Anterior cingulate cortex (tissue), 58 donors: ENCODE data around the gene INPP1.
"Not testable (repeated sequence)": the region's sequence is repeated elsewhere in the genome, so short reads cannot be mapped to it uniquely, and the experiment has no call there.

ENCODE experiments used
- DNase-seq, 58 donors: peaks; one replicate each; lab custom pipeline; 2025; lab: John Stamatoyannopoulos, UW

The INPP1 gene, protein sequence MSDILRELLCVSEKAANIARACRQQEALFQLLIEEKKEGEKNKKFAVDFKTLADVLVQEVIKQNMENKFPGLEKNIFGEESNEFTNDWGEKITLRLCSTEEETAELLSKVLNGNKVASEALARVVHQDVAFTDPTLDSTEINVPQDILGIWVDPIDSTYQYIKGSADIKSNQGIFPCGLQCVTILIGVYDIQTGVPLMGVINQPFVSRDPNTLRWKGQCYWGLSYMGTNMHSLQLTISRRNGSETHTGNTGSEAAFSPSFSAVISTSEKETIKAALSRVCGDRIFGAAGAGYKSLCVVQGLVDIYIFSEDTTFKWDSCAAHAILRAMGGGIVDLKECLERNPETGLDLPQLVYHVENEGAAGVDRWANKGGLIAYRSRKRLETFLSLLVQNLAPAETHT

DNA sequence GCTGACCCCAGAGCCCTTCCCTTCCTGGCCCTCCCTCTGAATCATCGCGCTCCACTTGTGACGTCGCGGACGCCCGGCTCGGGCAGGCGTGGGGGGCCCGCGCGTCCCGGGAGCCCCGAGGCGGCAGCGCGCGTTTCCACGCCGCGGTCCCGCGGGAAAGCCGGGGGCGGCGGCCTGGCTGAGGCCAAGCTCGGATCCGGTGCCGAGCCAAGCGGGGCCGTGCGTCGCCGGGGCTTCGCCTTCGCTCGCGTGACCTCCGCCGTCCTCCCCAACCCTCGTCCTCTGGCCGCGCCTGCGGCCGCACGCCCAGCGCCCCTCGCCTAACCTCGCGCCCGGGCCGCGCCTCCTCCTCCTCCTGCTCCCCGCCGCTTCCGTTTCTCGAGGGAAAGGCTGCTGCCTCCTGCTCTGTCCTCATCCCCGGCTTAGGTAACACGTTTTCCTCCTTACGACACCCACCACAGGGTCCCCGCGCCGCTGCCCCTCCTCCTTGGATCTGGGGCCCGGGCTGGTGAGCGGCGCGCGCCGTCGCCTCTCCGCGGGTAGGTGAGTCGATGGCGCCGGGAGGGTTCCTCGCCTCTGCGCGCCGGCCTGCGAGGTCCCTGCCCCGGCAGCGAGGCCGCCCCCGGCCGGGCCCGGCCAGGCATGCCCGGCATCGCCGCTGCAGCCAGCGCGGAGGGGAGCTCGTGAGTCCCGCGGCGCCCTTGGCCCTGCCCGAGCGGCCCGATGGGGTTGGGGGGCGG, at the start of gene INPP1:
TSS of gene INPP1 (plus strand) at position 54 of the 740 bp plus-strand sequence. CDS start 16,514 bp downstream, outside the sequence.
- DNase-seq = peak in 43 of 58 donors; percentile 28 to 80 (median 62)

DNA sequence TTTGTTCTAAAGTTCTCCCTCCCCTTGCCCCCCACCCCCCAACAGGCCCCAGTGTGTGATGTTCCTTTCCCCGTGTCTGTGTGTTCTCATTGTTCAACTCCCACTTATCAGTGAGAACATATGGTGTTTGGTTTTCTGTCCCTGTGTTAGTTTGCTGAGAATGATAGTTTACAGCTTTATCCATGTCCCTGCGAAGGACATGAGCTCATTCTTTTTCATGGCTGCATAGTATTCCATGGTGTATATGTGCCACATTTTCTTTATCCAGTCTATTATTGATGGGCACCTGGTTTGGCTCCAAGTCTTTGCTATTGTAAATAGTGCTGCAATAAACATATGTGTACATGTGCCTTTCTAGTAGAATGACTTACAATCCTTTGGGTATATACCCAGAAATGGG, 45.5 kb upstream of the INPP1 start:
- not testable (repeated sequence) for DNase-seq

DNA sequence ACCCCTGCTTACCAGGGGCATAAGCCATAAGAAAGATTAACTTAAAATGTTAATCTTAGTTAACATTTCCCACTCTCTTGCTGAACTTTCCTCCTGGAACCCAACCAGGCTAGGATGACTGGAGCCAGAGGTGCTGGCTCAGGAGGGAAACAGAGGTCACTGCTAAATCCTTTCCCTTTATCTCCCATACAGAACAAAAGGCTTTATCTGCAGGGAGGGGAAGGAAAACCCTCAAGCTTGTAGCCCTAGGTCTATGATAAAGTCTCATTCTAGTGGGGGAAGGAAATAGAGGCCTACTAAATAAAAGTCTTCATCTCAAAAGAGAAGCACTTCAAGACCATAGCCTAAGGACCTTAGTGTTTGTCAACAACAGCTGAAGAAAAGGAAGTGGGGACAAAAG, 42.4 kb upstream of the INPP1 start:
- DNase-seq = no peak

DNA sequence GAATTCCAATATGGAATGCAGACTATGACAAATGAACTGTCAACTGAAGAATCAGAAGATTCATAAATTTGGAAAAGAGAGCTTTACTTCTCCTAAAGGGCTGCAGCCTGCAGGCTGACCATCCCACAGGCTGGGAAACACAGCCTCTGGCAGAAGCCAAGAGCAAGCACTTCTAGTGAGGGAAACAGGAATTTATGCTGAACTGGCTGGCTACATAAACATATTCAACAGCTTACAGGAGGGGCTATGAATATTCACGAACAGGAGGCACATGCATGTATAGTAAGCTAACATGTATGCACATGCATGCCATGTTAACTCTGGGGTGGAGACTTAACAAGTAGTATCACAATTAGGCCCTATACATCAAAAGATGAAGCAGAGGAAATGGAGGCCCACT, 41.3 kb upstream of the INPP1 start:
- no peak for DNase-seq

DNA sequence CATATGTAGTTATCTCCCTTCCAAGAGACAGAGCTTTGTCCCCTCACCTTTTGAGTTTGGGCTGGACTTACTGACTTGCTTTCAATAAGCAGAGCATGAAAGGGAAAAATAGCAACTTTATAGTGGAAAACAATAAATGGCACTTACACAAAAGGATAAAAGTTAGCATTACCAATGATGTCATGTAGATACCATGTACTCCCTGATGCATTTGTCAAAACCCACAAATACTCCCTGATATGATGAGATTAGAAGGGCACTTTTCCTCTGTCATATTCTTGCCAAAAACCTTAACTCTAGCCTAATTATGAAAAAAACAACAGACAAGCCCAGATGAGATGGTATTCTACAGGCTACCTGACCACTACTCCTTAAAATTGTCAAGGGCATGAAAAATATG, 39.7 kb upstream of the INPP1 start:
- DNase-seq = no peak

DNA sequence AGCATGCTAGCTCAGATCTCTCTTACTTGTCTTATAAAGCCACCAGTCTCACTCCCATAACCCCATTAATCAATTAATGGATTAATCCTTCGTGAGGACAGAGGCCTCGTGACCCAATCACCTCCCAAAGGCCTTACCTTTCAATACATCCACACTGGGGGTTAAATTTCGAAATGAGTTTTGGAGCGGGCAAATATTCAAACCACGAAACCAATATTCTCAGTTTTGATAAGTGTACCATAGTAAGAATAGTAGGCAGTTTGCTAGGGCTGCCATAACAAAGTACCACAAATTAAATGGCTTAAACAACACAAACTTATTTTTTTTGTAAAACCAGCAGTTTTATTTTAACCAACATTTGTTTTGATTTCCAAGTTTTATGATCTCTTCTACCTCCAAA, 39.0 kb upstream of the INPP1 start:
- DNase-seq = no peak

DNA sequence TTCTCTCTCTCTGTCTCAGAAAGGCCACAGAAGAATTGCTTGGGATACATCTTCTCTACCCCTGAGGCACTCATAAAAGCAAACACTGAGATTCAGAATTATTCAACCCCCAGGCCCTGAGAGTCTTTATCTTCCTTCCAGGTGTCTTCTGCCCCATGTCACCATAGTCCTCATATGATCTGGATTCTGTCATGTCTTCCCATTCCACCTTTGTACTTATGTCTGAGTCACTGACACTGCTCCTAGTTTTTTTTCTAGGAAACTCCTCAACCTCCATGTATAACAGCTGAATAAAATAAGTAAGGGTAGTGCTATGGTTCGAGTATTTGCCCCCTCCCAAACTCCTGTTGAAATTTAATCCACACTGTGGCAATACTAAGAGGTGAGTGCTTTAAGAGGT, 35.4 kb upstream of the INPP1 start:
- no peak for DNase-seq

DNA sequence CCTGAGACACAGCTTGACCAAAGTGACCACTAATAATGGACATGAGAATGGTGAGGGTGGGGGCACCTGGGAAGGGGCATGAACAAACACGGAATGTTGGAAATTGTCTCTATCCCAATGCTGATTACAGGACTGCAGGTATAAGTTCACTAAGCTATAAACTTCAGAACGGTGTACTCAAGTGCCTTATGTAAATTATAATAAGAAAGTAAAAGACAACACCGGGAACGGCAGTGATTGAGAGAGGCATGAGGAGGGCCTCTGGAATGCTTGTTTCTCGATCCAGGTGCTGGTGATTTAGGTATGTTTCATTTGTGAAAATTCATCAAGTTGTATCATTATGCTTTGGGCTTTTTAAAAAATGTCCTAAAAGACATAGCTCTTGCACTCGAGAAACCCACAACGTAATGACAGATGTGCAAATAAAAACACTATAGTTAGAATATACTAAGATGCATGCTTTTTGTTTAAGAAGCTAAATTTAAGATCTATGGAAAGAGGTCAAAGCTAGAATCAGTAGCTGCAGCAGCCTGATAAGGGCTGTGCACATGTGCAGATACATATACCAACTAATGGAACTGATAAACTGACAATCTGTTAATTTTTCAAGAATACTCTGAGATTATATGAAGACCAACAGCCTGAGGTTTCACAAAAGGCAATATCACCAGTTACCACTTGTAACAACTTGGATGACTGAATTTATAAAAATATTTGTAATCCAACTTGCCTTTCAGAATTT, 31.3 kb upstream of the INPP1 start:
- no peak for DNase-seq

DNA sequence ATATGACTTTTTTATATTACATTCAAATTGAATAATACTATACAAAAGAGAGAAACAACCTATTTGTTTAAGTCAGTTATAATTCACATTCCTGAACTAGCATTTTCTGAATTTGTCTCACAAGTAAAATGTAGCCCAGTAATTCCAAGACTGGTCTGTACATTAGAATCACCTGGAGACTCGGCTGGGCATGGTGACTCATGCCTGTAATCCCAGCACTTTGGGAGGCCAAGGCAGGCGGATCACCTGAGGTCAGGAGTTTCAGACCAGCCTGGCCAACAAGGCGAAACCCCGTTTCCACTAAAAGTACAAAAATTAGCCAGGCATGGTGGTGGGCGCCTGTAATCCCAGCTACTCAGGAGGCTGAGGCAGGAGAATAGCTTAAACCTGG, 30.8 kb upstream of the INPP1 start:
- DNase-seq = not testable (repeated sequence)

DNA sequence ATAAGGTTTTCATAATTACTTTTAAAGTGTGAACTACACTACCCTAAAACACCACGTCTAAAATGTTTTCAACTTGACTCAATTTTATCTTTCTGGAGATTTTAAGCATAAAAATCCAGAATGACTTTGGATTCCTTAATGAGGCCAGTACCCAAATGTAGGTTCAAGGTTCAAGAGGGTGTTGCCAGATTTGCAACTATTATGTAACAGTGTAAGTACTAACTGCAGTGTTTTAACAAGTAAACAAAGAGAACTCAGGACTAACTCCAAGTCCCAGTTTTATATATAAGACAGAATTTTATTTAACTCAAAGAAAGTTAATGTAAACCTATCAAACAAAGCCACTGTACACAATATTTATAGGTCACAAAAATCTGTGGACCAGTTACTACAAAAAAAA, 29.5 kb upstream of the INPP1 start:
- DNase-seq = no peak

DNA sequence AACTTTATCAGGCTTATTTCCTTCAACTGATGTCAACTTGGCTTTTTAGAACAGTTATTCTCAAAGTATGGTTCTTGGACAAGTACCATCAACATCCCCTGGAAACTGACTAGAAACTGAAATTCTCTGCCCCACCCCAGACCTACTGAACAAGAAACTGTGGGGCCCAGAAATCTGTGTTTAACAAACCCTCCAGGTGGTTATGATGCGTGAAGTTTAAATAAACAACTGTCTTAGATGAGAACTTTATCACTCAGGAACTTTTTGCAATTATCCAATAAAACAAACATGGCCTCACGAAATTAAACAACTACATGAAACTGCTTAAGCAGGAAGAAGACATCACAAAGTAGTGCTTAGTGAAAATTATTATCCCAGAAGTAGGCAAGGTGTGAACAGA, 28.1 kb upstream of the INPP1 start:
- no peak for DNase-seq

DNA sequence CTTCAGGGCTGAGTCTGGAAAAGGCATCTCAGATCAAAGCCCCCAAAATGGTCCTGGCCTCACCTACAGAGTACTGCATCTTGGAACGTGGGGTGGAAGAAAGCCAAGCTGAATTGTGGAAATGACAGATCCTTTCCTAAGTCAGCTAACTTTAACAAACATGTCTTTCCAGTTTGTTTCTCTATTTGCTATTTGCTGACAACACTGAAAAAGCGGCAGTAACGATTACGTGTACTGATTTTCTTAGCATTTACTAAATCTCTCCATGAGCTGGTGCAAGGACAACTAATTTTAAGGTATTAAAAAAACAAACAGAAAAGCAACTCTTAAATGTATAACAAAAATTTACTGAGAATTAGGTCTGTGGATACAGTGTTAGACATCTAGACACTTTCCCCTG, 24.9 kb upstream of the INPP1 start:
- DNase-seq = no peak

DNA sequence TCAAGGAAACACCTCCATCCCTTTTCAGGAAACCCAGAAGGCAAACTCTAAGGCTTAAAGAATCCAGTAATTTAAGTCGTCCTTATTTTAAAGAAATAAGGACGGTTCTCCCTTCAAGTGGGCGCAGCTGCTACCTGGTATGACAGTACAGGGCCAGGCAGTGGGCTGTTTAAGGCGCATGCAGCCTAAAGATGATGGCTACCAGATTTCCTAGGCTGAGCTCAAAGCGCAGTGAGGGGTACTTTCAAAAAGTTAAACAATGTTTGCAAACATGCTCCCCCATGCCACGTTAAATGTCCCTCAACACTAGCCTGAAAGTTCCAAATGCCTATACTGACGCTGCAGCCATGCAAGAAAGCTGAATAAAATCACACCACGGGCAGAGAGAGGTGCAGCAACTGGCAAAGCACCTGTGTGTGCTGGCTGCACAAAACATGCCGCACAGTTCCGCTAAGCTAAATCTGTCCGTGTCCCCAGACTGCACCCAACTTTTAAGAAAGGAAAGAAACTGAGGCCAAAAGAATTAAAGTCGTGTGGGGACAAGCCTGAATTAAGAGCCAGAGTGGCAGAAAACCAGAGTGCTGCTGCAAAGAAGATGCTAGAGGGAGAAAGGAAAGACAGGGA, 24.3 kb upstream of the INPP1 start:
- peak in 8 of 58 donors; percentile 30 to 71 (median 60) for DNase-seq

DNA sequence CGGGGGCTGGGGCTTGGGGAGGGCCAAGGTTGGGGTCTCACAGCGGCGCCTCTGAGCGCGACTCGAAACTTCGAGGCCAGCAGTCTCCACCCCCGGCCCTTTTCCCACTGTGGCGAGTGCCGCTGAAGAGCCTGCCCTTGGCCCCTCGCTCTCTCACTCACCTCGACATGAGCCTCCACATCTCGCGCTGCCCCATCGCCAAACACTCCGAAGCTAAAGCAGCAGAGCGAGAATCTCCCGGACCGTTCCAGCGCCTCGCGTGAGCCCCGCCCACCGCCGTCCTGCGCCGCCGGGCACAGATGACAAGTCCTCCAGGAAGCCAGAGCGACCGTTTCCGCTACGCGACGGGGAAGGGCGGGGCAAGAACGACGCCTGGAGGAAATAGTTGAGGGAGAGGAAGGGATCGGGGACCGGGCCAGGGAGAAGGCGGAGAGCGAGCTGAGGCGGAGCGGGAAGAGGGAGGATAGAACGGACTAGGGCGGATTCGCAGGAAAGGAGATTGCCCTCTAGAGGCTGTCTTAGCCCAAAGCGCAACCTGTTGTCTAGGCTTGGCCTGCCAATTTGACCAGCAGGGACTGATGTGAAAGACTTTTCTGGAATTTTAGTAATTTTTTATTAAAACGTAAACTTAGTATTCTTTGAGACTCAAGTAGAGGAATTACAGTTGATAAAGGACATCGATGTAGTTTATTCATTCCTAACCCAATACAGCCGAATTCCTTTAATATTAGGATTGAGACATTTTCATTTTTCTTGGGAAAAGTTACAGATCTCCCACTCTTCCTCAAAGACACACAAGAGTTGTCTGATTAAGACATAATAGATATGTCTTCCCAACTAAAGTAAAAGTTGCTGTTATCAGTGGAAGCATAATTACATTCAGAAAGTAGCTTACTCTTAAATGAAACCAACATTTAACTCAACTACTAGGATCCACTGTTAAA, 23.6 kb upstream of the INPP1 start, which contains the start of gene HIBCH:
TSS of gene HIBCH (minus strand) at position 272 of the 944 bp plus-strand sequence. CDS start at position 196, 76 bp downstream.
- DNase-seq = peak; percentile 84 to 99 (median 97)

DNA sequence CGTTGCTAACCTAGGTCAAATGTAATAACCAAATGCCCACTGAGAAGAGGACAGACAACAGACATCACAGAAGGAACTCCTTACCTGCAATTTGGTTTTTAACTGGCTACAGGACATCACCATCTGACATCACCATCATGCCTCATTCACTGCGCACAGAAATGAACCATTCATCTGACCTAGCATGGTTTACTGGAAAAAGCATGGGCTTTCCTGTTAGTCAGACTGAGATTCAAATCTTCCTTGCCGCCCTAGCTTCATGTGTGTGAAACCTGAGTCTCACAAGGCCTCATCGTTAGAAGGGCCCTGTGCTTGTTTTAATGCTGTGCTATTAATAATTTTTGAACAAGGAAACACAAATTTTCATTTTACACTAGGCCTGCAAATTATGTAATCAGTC, 22.7 kb upstream of the INPP1 start:
- no peak for DNase-seq

DNA sequence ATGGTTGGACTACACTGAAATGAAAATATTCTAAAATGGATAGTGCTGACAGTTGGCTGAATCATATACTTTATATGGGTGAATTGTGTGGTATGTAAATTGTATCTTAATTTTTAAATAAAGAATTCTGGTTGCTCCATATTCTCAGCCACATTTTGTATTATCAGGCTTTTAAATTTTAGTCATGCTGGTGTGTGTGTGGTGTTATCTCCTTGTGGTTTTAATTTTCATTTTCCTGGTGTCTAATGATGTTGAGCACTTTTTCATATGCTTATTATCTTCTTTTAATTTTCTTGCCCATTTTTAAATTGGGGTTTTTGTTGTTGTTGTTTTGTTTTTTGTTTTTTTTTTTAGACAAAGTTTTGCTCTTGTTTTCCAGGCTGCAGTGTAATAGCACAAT, 20.0 kb upstream of the INPP1 start:
- DNase-seq = no peak

DNA sequence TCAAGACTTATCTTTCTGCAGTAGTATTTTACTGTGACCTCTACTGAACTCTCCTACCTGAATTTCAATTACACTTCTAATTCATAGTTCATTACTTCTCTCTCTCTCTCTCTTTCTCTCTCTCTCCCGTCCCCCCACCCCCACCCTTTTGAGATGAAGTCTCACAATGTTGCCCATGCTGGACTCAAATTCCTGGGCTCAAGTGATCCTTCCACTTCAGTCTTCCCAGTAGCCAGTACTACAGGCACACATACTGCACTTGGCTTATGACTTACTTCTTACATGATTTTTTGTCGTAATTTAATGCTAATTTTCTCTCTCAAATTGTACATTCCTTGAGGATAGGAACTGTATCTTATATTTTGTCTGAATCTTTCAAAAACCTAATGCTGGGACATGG, 17.8 kb upstream of the INPP1 start:
- no peak for DNase-seq

DNA sequence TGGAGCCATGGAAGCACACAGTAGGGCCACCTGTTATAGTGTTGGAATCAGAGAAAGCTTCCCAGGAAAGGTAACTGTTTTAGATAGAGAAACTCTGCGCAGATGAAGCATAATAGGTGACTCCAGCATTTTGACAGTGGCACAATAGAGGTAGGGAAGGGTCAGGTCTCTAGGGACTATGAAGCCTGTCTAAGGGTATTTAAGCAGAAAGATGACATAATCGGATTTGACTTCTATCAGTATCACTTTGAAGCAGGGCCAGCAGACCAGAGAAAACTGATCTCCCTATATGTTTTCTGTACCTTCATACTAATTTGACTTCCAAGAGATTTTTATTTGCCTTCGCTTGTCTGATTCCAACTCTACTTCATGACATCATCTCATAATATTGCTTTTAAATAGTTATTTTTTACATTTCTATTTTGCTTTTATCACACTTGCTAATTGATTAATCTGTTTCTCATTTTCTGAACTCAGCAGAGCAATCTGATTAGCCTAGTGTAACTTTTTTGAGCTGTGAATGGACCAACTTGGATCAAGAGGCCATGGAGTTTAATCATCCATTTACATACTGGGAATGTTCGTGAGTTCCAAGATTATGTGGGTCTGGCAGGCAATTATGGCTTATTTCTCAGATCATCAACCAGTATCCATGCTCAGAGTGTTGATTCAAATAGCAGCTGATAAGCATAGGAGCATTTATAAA, 15.4 kb upstream of the INPP1 start:
- DNase-seq = no peak
